HL-60 (cell line): ENCODE results near the gene TMEM237.

ENCODE experiments used
- POLR2AphosphoS5 ChIP-seq: IDR thresholded peaks from 2 replicates; pipeline ENCODE4 v1.6.1; 2012; ENCODE audit warnings: low read depth
- TF ChIP-seq, protein P1 (sequence below): IDR thresholded peaks from one replicate; pipeline ENCODE4 v1.5.1; 2011; ENCODE audit warnings: low read length, control low read depth, inconsistent platforms; ENCODE audit not compliant: insufficient read depth

DNA sequence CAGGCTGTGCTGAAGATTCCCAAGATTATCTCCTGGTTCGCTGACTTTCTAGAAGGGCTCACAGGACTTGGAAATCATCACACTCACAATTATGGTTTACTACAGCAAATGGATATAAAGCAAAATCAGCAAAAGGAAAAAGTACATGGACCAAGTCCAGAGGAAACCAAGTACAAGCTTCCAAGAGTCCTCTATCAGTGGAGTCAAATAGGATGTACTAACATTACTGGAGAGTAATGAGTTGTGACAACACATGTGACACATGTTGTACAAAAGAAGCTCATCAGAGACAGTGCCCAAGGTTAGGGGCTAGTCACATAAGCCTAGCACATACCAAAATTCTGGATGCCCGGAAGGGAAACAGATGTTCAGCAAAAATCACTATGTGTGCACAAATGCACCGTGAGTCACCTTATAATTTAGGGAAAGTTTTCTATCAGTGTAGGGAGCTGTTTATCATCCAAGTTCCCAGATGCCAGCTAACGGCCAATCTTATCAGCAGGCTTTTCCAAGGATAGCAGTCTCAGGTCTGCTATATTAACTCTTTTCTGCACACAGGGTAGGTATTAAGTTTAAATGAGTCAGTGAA lies 9.5 kb downstream of the TMEM237 start:
- TF ChIP-seq, protein P1, sequence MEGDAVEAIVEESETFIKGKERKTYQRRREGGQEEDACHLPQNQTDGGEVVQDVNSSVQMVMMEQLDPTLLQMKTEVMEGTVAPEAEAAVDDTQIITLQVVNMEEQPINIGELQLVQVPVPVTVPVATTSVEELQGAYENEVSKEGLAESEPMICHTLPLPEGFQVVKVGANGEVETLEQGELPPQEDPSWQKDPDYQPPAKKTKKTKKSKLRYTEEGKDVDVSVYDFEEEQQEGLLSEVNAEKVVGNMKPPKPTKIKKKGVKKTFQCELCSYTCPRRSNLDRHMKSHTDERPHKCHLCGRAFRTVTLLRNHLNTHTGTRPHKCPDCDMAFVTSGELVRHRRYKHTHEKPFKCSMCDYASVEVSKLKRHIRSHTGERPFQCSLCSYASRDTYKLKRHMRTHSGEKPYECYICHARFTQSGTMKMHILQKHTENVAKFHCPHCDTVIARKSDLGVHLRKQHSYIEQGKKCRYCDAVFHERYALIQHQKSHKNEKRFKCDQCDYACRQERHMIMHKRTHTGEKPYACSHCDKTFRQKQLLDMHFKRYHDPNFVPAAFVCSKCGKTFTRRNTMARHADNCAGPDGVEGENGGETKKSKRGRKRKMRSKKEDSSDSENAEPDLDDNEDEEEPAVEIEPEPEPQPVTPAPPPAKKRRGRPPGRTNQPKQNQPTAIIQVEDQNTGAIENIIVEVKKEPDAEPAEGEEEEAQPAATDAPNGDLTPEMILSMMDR = no peak
- TF ChIP-seq POLR2AphosphoS5 = no peak
